ENCODE results near the gene TAS2R31.
"Not testable (repeated sequence)": the region's sequence is repeated elsewhere in the genome, so short reads cannot be mapped to it uniquely, and the experiment has no call there.

The TAS2R31 gene, protein sequence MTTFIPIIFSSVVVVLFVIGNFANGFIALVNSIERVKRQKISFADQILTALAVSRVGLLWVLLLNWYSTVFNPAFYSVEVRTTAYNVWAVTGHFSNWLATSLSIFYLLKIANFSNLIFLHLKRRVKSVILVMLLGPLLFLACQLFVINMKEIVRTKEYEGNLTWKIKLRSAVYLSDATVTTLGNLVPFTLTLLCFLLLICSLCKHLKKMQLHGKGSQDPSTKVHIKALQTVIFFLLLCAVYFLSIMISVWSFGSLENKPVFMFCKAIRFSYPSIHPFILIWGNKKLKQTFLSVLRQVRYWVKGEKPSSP

DNA sequence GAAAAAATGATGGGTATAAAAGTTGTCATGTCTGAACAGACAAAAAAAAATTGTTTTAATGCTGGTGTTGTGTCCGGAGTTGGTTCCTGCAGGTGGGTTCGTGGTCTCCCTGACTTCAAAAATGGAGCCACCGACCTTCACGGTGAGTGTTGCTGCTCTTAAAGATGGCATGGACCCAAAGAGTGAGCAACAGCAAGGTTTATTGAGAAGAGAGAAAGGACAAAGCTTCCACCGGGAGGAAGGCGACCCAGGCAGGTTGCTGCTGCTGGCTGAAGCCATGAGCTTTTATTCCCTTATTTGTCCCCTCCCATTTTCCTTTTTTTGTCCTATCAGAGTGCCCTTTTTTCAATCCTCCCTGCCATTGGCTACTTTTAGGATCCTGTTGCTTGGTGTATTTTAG lies at the start of gene TAS2R31:
TSS of gene TAS2R31 (minus strand) at position 101 of the 400 bp plus-strand sequence. CDS start at position 29, 72 bp downstream.
- no peak within 1 kb of the TSS for H3K4me3 ChIP-seq (ENCODE audit: low read depth, low read length)
- no peak for TF ChIP-seq MYC (IDR thresholded peaks at IDR 0.05; ENCODE audit: low read depth, low read length)
- no peak for DNase-seq (ENCODE audit: low read depth)

DNA sequence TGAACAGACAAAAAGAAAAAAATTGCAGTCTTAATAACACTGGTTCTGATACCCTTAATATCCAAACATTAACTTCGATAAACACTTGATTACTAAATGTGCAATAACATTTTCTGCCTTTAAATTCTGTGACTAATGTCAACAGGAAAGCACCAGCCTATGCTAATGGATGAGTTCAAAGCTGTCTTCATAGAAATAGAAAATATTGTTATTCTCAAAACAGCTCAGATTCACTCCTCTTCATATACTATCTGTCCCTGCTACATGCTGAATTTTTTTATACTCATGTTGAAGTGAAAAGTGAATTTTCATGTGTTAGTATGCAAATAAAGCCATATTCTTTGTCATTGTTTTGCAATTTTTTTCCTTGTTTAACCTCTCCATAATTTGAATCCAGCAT lies 47.0 kb upstream of the TAS2R31 start:
- no peak overlapping the region for H3K4me3 ChIP-seq (ENCODE audit: low read depth, low read length)
- TF ChIP-seq, protein P1, sequence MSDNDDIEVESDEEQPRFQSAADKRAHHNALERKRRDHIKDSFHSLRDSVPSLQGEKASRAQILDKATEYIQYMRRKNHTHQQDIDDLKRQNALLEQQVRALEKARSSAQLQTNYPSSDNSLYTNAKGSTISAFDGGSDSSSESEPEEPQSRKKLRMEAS (IDR thresholded peaks at IDR 0.05; ENCODE audit: low read depth, low read length), result no peak
- TF ChIP-seq, protein P2, sequence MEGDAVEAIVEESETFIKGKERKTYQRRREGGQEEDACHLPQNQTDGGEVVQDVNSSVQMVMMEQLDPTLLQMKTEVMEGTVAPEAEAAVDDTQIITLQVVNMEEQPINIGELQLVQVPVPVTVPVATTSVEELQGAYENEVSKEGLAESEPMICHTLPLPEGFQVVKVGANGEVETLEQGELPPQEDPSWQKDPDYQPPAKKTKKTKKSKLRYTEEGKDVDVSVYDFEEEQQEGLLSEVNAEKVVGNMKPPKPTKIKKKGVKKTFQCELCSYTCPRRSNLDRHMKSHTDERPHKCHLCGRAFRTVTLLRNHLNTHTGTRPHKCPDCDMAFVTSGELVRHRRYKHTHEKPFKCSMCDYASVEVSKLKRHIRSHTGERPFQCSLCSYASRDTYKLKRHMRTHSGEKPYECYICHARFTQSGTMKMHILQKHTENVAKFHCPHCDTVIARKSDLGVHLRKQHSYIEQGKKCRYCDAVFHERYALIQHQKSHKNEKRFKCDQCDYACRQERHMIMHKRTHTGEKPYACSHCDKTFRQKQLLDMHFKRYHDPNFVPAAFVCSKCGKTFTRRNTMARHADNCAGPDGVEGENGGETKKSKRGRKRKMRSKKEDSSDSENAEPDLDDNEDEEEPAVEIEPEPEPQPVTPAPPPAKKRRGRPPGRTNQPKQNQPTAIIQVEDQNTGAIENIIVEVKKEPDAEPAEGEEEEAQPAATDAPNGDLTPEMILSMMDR (IDR thresholded peaks at IDR 0.05; ENCODE audit: low read depth, low read length), result no peak
- TF ChIP-seq POLR2A (IDR thresholded peaks at IDR 0.05; ENCODE audit: extremely low read depth, insufficient read length) (no peak), MYC (IDR thresholded peaks at IDR 0.05; ENCODE audit: low read depth, low read length) (no peak)
- no peak for DNase-seq (ENCODE audit: low read depth)

DNA sequence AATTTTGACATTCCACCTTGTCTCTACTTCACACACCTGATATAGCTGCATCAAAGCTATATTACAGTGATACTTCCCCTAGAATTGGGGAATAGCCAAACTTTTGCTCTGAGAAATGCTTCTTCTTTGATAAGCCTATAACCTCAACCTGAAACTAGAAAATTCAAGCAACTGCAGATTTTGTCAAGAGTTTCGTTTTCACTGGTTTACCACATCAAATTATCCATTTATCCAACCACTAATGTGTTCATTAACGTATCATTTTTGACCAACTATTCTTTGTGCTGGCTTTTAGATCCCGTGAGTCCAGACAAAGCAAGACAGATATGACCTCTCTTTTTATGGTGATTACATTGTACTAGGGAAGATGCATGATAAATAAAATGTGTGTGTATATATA lies 44.4 kb upstream of the TAS2R31 start:
- no peak for TF ChIP-seq MYC (IDR thresholded peaks at IDR 0.05; ENCODE audit: low read depth, low read length)
- no peak overlapping the region for H3K4me3 ChIP-seq (ENCODE audit: low read depth, low read length)
- DNase-seq (ENCODE audit: low read depth), result no peak

DNA sequence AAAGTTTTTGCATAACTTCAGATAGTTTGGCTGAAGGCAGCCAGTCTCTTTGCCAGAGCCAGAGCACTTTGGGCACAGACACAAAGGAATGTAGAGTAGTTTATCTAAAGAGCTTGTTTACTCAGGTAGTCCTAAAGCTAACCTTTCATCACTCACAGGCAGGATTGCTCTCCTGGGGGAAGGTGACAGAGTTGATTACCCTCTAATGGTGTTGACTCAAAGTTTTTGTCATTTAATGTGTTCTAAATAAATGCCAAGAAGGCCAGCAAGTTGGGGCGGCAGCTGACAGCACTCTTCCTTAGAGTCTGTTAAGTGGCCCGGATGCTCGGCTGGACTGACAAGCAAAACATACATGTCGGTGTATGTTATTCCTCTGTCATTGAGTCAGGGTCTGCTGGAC lies 40.2 kb upstream of the TAS2R31 start:
- no peak for DNase-seq (ENCODE audit: low read depth)
- TF ChIP-seq POLR2A (IDR thresholded peaks at IDR 0.05; ENCODE audit: extremely low read depth, insufficient read length), result no peak
- TF ChIP-seq, protein P2 (IDR thresholded peaks at IDR 0.05; ENCODE audit: low read depth, low read length), result no peak
- no peak for TF ChIP-seq MYC (IDR thresholded peaks at IDR 0.05; ENCODE audit: low read depth, low read length)
- H3K4me3 ChIP-seq (ENCODE audit: low read depth, low read length), result no peak overlapping the region

DNA sequence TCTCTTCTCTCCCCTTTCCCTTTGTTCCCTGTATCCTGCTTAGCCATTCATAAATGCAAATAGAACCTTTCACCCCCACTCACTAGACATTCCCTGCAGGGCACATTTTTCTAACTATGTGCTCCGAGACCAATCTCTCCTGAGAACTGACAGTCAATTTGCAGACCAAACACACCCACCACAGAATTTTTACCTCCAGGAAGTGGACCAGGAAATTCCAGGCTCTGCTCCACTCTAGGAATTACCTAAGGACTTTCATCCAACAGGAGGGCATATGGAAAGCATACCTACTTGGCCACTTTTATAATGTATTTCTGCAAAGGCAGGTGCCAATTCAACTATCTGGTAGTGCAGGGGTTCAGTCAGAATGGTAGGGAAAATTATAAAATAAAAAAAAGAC lies 39.8 kb upstream of the TAS2R31 start:
- TF ChIP-seq, protein P1 (IDR thresholded peaks at IDR 0.05; ENCODE audit: low read depth, low read length), result no peak
- TF ChIP-seq, protein P2 (IDR thresholded peaks at IDR 0.05; ENCODE audit: low read depth, low read length), result no peak
- TF ChIP-seq MYC (IDR thresholded peaks at IDR 0.05; ENCODE audit: low read depth, low read length) (no peak), POLR2A (IDR thresholded peaks at IDR 0.05; ENCODE audit: extremely low read depth, insufficient read length) (no peak)
- no peak overlapping the region for H3K4me3 ChIP-seq (ENCODE audit: low read depth, low read length)
- DNase-seq (ENCODE audit: low read depth), result no peak

DNA sequence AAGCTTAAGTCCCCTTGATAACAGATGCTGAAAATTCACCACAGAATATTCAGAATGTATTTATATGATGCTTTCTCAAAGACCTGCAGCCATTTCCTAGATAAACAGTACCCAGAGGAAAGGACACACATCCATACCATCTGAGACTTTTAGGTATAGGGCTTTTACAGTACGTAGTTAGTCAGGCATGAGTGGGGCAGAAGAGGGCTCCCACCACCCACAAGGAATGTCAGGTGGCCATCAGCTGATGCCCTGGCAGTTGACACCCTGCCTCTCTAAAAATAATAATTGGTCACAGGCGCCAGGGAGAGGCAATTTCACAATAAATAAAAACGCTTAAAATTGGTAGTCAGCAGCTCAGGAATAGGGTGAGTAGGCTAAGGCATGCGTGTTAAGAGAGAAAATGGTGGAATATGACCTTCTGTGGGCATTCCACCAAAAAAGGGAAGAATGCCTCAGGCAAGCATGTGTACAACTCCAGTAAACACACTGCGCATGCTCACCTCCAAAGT lies 38.7 kb upstream of the TAS2R31 start:
- H3K4me3 ChIP-seq (ENCODE audit: low read depth, low read length), result no peak overlapping the region
- DNase-seq (ENCODE audit: low read depth), result no peak
- TF ChIP-seq MYC (IDR thresholded peaks at IDR 0.05; ENCODE audit: low read depth, low read length) (no peak), POLR2A (IDR thresholded peaks at IDR 0.05; ENCODE audit: extremely low read depth, insufficient read length) (no peak)
- TF ChIP-seq, protein P2 (IDR thresholded peaks at IDR 0.05; ENCODE audit: low read depth, low read length), result no peak
- TF ChIP-seq, protein P1 (IDR thresholded peaks at IDR 0.05; ENCODE audit: low read depth, low read length), result no peak

DNA sequence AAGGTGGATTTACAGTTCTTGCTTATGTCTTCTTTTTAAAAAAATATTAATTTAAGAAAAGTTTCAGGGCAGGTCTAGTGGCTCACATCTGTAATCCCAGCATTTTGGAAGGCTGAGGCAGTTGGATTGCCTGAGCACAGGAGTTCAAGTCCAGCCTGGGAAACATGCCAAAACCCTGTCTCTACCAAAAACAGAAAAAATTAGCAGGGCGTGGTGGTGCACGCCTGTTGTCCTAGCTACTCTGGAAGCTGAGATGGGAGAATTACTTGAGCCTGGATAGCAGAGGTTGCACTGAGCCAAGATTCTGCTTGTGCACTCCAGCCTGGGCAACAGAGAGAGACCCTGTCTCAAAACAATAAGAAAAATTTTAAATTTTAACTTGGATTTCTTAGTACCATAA lies 36.3 kb upstream of the TAS2R31 start:
- DNase-seq (ENCODE audit: low read depth), result no peak
- no peak overlapping the region for H3K4me3 ChIP-seq (ENCODE audit: low read depth, low read length)
- TF ChIP-seq, protein P2 (IDR thresholded peaks at IDR 0.05; ENCODE audit: low read depth, low read length), result no peak
- TF ChIP-seq POLR2A (IDR thresholded peaks at IDR 0.05; ENCODE audit: extremely low read depth, insufficient read length), result no peak
- TF ChIP-seq MYC (IDR thresholded peaks at IDR 0.05; ENCODE audit: low read depth, low read length), result no peak
- TF ChIP-seq, protein P1 (IDR thresholded peaks at IDR 0.05; ENCODE audit: low read depth, low read length), result no peak

DNA sequence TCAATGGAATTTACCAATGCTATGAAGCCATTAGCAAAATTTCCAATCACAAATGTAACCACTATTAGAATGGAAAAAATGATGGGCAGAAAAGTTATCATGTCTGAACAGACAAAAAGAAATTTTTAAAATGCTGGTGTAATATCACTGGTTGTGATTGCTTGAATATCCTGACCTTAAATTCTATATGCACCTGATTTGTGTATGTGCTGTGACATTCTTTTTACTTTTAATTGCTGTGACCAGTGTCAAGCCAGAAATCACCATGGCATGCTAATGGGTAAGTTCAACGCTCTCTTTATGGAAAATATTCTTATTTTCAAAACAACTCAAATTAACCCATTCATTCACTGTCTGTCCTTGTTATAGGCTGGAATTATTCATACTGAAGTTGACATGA lies 31.0 kb upstream of the TAS2R31 start, which contains the start of gene TAS2R46:
TSS of gene TAS2R46 (minus strand) at position 101 of the 400 bp plus-strand sequence. CDS start at position 101, 0 bp downstream.
- DNase-seq (ENCODE audit: low read depth); H3K4me3 ChIP-seq (ENCODE audit: low read depth, low read length): not testable (repeated sequence)

Data from NB4 (cell line).